Measurements from ENCODE around the gene TTC24. TPM values are rescaled to one million over a fixed set of nuclear protein-coding genes. Genes with fewer than 3 reads are reported as not detected.

TTC24 gene
- not detected in 2 replicates for total RNA-seq

DNA sequence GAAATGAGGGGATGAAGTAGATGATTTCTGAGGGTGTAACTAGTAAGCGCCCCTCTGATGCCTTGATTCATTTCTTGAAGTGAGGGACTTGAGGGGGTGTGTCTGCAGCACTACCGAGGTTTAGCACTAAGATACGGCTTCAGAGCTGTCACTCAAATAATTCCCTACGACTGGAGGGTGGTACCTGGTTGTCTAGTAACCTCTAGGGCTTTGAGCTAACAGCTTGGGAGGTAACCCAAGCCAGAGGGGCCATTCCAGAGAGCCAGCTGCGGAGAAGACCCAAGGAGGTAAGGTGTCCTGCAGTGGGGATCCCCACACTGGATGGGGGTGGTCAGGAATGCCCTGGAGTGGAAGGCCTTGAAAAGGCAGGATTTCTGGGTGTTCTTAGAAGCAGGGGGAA lies at the start of gene TTC24:
Gene TTC24 (plus strand): TSS at position 252 of the 400 bp plus-strand sequence. CDS start 1,642 bp downstream, outside the sequence.

DNA sequence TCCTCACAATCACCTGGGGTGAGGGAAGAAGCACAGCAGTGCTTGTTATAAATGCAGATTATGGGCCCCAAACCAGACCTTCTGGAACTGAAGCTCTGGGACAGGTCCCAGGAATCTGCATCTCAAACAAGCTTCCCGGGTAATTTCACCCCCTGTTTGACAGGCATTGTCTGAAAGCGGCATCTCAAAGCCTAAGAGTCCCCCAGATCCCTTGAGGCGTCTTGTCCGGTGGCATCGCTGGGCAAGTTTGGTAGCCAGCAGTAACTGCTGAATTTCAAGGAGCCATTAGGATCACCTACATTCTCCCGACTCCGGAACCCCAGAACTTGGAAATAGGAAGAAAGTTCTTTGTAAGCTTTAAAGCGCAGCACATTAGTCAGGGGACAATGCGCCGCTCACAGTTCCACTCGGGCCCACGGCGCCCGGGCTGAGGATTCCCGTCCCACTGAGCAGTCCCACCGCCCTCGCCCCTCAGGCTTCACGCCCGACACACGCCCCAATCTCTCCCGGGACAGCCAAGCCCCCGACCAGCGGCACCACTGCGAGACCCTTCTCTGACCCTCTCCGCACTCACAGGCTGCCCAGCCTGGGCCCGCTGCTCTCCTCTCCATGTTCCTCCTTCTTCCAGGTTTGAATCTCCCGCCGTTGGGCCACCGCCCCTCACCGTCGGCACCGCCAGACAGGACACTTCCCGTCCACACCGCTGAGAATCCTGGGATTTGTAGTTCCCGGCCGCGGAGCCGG lies 7.4 kb upstream of the TTC24 start, which contains the start of gene IQGAP3:
Gene IQGAP3 (minus strand): TSS at position 647 of the 744 bp plus-strand sequence. CDS start 36 bp downstream, at position 611.

DNA sequence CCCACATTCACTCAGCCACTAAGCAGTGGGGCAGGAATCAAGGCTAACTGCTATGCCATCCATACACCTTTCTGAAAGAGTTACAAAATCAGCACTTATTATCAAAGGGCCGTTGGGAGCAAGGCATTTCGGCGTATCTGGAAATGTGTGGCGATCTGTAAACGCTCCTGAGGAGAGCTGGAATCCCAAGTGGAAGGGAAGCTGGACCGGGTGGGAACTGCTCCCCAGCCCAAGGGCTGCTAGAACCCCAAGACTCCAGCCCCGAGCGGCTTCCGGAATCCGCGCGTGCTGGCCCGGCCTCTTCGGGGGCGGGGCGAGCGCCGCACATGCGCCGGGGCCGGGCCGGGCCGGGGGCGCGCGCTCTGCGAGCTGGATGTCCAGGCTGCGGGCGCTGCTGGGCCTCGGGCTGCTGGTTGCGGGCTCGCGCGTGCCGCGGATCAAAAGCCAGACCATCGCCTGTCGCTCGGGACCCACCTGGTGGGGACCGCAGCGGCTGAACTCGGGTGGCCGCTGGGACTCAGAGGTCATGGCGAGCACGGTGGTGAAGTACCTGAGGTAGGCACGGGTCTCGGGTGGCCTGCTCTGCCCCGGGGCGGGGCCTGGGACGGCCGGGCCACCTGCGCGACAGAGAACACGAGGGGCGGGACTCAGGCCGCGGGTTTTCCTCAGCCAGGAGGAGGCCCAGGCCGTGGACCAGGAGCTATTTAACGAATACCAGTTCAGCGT lies 12.1 kb downstream of the TTC24 start, which contains the start of gene NAXE:
Gene NAXE (plus strand): TSS at position 345 of the 726 bp plus-strand sequence. CDS start 29 bp downstream, at position 374.

GRCh38 chr1:156601122-156601830 lies 21.8 kb downstream of the TTC24 start, which contains the start of gene GPATCH4:
TSS of gene GPATCH4 (minus strand) at chr1:156601479.

DNA sequence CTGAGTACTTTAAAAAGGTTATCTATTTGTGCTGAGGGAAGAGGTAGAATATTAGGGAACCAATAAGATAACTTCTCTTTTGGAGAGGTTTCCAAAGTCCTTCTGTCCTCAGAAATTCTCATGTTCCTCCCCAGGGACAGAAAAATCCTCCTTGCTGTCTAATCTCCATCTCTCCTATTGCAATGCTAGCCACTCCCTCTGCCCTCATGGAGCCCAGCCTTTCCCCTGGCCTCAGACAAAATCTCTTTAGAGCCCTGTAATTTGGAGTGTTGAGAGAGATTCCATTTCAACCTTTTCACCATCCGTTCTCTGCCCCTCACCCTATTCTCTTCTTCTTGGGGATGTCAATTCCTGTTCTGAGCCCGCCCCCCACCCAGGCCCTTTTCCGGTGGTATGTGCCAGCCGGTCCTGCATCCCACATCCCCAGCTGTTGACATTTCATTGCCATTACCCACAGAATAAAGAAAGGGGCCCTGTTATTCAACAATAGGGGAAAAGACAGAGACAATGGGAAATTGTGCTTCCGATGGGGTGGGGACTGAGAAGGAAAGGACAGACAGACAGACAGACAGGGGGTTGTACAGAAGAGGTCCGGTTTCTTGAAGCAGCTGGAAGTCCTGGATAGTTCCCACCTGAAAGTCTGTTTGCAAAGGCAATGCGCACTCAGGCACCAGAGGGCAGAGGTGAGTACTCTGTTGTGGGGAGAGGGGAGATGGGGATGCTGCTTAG lies 39.5 kb downstream of the TTC24 start, which contains the start of gene HAPLN2:
Gene HAPLN2 (plus strand): TSS at position 563 of the 729 bp plus-strand sequence. CDS start 4,076 bp downstream, outside the sequence.

Other genes with a start within 250 kb of the TTC24 start
- gene CCT3, start 241.4 kb upstream of the TTC24 start, total RNA-seq, result 352 and 394 TPM in 2 replicates
- gene TSACC, start 241.2 kb upstream of the TTC24 start, total RNA-seq, result 0.34 and 0.36 TPM in 2 replicates
- gene RHBG, start 210.5 kb upstream of the TTC24 start, total RNA-seq, result under 0.01 TPM in 1 of 2 replicates, not detected in the other
- gene MEF2D, start 78.9 kb upstream of the TTC24 start, total RNA-seq, result 4.8 and 10.3 TPM in 2 replicates
- 0.07 and 0.34 TPM in 2 replicates for gene IQGAP3, start 7.2 kb upstream of the TTC24 start, total RNA-seq
- gene NAXE, start 12.1 kb downstream of the TTC24 start, total RNA-seq, result 68.5 and 102 TPM in 2 replicates
- gene GPATCH4, start 21.8 kb downstream of the TTC24 start, total RNA-seq, result 31.4 and 39.7 TPM in 2 replicates
- not detected in 2 replicates for gene HAPLN2, start 39.7 kb downstream of the TTC24 start, total RNA-seq
- gene BCAN, start 62.4 kb downstream of the TTC24 start, total RNA-seq, result not detected in 2 replicates
- under 0.01 and 0.14 TPM in 2 replicates for gene NES, start 97.7 kb downstream of the TTC24 start, total RNA-seq
- gene CRABP2, start 125.9 kb downstream of the TTC24 start, total RNA-seq, result 22.9 and 141 TPM in 2 replicates
- gene METTL25B, start 148.7 kb downstream of the TTC24 start, total RNA-seq, result 19.5 and 20.8 TPM in 2 replicates
- gene ISG20L2, start 149.0 kb downstream of the TTC24 start, total RNA-seq, result 10.9 and 17.9 TPM in 2 replicates
- 34.2 and 45.5 TPM in 2 replicates for gene MRPL24, start 161.4 kb downstream of the TTC24 start, total RNA-seq
- gene HDGF, start 172.0 kb downstream of the TTC24 start, total RNA-seq, result 206 and 355 TPM in 2 replicates
- 15.4 and 23.1 TPM in 2 replicates for gene PRCC, start 187.8 kb downstream of the TTC24 start, total RNA-seq
- 1.7 and 2.1 TPM in 2 replicates for gene SH2D2A, start 237.1 kb downstream of the TTC24 start, total RNA-seq